Measurements from ENCODE around the gene NR1I3.
"Not testable (repeated sequence)": the region's sequence is repeated elsewhere in the genome, so short reads cannot be mapped to it uniquely, and the experiment has no call there.

The NR1I3 gene

GRCh38 chr1:161250829-161251228, 12.8 kb upstream of the NR1I3 start:
- no peak for DNase-seq (ENCODE audit: low read depth in 2 of 2, low spot score in 1 of 2)

- DNase-seq (ENCODE audit: low read depth in 2 of 2, low spot score in 1 of 2) = not testable (repeated sequence)
Observed at GRCh38 chr1:161250100-161250499, 12.1 kb upstream of the NR1I3 start.

GRCh38 chr1:161244888-161245287, 6.9 kb upstream of the NR1I3 start:
- no peak for DNase-seq (ENCODE audit: low read depth in 2 of 2, low spot score in 1 of 2)

- DNase-seq (ENCODE audit: low read depth in 2 of 2, low spot score in 1 of 2) = no peak
Observed at GRCh38 chr1:161242313-161242712, 4.3 kb upstream of the NR1I3 start.

- DNase-seq (ENCODE audit: low read depth in 2 of 2, low spot score in 1 of 2) = no peak
Observed at GRCh38 chr1:161241682-161242081, 3.7 kb upstream of the NR1I3 start.

- DNase-seq (ENCODE audit: low read depth in 2 of 2, low spot score in 1 of 2) = no peak
Observed at GRCh38 chr1:161235957-161236775, 1.8 kb downstream of the NR1I3 start.

- no peak for DNase-seq (ENCODE audit: low read depth in 2 of 2, low spot score in 1 of 2)
Observed at GRCh38 chr1:161233102-161233501, 4.9 kb downstream of the NR1I3 start.

GRCh38 chr1:161230762-161231161, 7.2 kb downstream of the NR1I3 start:
- DNase-seq (ENCODE audit: low read depth in 2 of 2, low spot score in 1 of 2) = no peak

GRCh38 chr1:161229896-161230295, 8.1 kb downstream of the NR1I3 start:
- no peak for DNase-seq (ENCODE audit: low read depth in 2 of 2, low spot score in 1 of 2)

- no peak for DNase-seq (ENCODE audit: low read depth in 2 of 2, low spot score in 1 of 2)
Observed at GRCh38 chr1:161228032-161228431, 10.0 kb downstream of the NR1I3 start.

- DNase-seq (ENCODE audit: low read depth in 2 of 2, low spot score in 1 of 2) = peak; percentile 78 to 91
Observed at GRCh38 chr1:161227196-161227871, 10.7 kb downstream of the NR1I3 start.

GRCh38 chr1:161226759-161227158, 11.2 kb downstream of the NR1I3 start:
- DNase-seq (ENCODE audit: low read depth in 2 of 2, low spot score in 1 of 2) = no peak

- DNase-seq (ENCODE audit: low read depth in 2 of 2, low spot score in 1 of 2) = no peak
Observed at GRCh38 chr1:161226320-161226711, 11.7 kb downstream of the NR1I3 start.

- peak; percentile 58 to 73 for DNase-seq (ENCODE audit: low read depth in 2 of 2, low spot score in 1 of 2)
Observed at GRCh38 chr1:161225534-161226319, 12.3 kb downstream of the NR1I3 start, which contains the start of gene TOMM40L. TSS of gene TOMM40L (plus strand) at chr1:161226060. CDS start at chr1:161226490, 430 bp downstream.

GRCh38 chr1:161225178-161225533, 12.8 kb downstream of the NR1I3 start:
- DNase-seq (ENCODE audit: low read depth in 2 of 2, low spot score in 1 of 2) = no peak

- not testable (repeated sequence) for DNase-seq (ENCODE audit: low read depth in 2 of 2, low spot score in 1 of 2)
Observed at GRCh38 chr1:161224695-161225087, 13.3 kb downstream of the NR1I3 start.

- no peak for DNase-seq (ENCODE audit: low read depth in 2 of 2, low spot score in 1 of 2)
Observed at GRCh38 chr1:161223805-161224694, 14.0 kb downstream of the NR1I3 start.

GRCh38 chr1:161222175-161223019, 15.6 kb downstream of the NR1I3 start:
- no peak for DNase-seq (ENCODE audit: low read depth in 2 of 2, low spot score in 1 of 2)

GRCh38 chr1:161220002-161220401, 18.0 kb downstream of the NR1I3 start:
- no peak for DNase-seq (ENCODE audit: low read depth in 2 of 2, low spot score in 1 of 2)

Measured in stimulated activated CD8-positive, alpha-beta memory T cell treated with anti-CD3 and anti-CD28 coated beads, Interleukin-4, amount 100 ng/mL, for 1 hour (primary cell).